Subcutaneous abdominal adipose tissue (tissue), 5 donors: Measurements from ENCODE around the gene PRKACB.

Source experiments
- H3K27ac ChIP-seq: one replicate; pipeline ENCODE4 v1.7.0; 2013; ENCODE audit warnings: low read depth, mild to moderate bottlenecking, inconsistent platforms, low read length, moderate library complexity
- H3K27me3 ChIP-seq, 5 donors: one replicate each; pipeline ENCODE4 v1.7.0; 2013; ENCODE audit warnings: low read length in 5 of 5, inconsistent platforms in 1 of 5; ENCODE audit not compliant: control insufficient read depth in 5 of 5, insufficient read depth in 4 of 5
- H3K36me3 ChIP-seq, 5 donors: one replicate each; pipeline ENCODE4 v1.7.0; 2013; ENCODE audit warnings: low read length in 5 of 5; ENCODE audit not compliant: control insufficient read depth in 5 of 5, insufficient read depth in 5 of 5
- H3K4me1 ChIP-seq, 5 donors: one replicate each; pipeline ENCODE4 v1.7.0; 2013; ENCODE audit warnings: low read length in 5 of 5, mild to moderate bottlenecking in 3 of 5, moderate library complexity in 1 of 5; ENCODE audit not compliant: control insufficient read depth in 5 of 5, insufficient read depth in 5 of 5
- H3K4me3 ChIP-seq, 5 donors: one replicate each; pipeline ENCODE4 v1.7.0; 2013; ENCODE audit warnings: low read length in 5 of 5, low read depth in 1 of 5
- H3K9ac ChIP-seq, 5 donors: one replicate each; pipeline ENCODE4 v1.7.0; 2013; ENCODE audit warnings: low read length in 5 of 5, mild to moderate bottlenecking in 4 of 5, moderate library complexity in 3 of 5
- H3K9me3 ChIP-seq, 5 donors: one replicate each; pipeline ENCODE4 v1.7.0; 2013; ENCODE audit warnings: low read length in 5 of 5; ENCODE audit not compliant: control insufficient read depth in 5 of 5
- donor health status: healthy.
- donor health status: healthy.
- donor health status: healthy.
- donor health status: healthy.
- donor health status: healthy.

The PRKACB gene

GRCh38 chr1:84152649-84153056 is 8.6 kb downstream of the PRKACB start:
- Histone ChIP-seq H3K27ac (no peak overlapping the region), H3K27me3 (no peaks in the 10 kb centered on the region), H3K36me3 (no peaks in the 10 kb centered on the region), H3K9ac (no peak overlapping the region), H3K9me3 (no peaks in the 10 kb centered on the region), H3K4me1 (peaks cover 0 to 5% (median 0%) of the 10 kb centered on the region in 5 donors), H3K4me3 (no peak overlapping the region)

- no peaks in the 10 kb centered on the region for H3K9me3 ChIP-seq
- no peak overlapping the region for H3K9ac ChIP-seq
- H3K36me3 ChIP-seq: no peaks in the 10 kb centered on the region
- H3K27me3 ChIP-seq: no peaks in the 10 kb centered on the region
- H3K4me1 ChIP-seq: peaks cover 0 to 5% (median 0%) of the 10 kb centered on the region in 5 donors
- H3K27ac ChIP-seq: no peak overlapping the region
- no peak overlapping the region for H3K4me3 ChIP-seq
Measured at GRCh38 chr1:84155517-84155916, 11.4 kb downstream of the PRKACB start.

GRCh38 chr1:84156210-84156621 is 12.1 kb downstream of the PRKACB start:
- Histone ChIP-seq H3K9ac (no peak overlapping the region), H3K36me3 (no peaks in the 10 kb centered on the region), H3K4me3 (no peak overlapping the region), H3K27ac (no peak overlapping the region), H3K4me1 (peaks cover 0 to 5% (median 0%) of the 10 kb centered on the region in 5 donors), H3K9me3 (no peaks in the 10 kb centered on the region), H3K27me3 (no peaks in the 10 kb centered on the region)

GRCh38 chr1:84159533-84160240 is 15.6 kb downstream of the PRKACB start:
- Histone ChIP-seq H3K4me3 (no peak overlapping the region), H3K9ac (no peak overlapping the region), H3K36me3 (no peaks in the 10 kb centered on the region), H3K4me1 (peaks cover 0 to 16% (median 6%) of the 10 kb centered on the region in 5 donors), H3K27ac (no peak overlapping the region), H3K9me3 (no peaks in the 10 kb centered on the region), H3K27me3 (no peaks in the 10 kb centered on the region)

DNA sequence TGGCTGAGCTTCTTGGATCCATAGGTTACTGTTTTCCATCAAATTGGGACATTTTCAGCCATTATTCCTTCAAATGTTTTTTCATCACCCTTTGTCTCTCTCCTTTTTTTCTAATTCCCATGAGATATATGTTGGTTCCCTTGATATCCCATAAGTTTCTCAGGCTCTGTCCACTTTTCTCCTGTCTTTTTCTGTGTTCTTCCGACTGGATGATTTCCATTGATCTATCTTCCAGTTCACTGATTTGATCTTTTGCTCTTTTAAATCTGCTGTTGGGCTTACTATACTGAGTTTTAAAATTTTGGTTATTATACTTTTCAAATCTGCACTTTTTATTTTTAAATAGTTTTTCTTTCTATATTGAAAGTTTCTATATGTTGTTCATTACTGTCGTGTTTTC is 18.2 kb downstream of the PRKACB start:
- H3K9me3 ChIP-seq: no peaks in the 10 kb centered on the region
- peaks cover 0 to 13% (median 2%) of the 10 kb centered on the region in 5 donors for H3K4me1 ChIP-seq
- H3K9ac ChIP-seq: no peak overlapping the region
- no peak overlapping the region for H3K27ac ChIP-seq
- no peaks in the 10 kb centered on the region for H3K36me3 ChIP-seq
- no peaks in the 10 kb centered on the region for H3K27me3 ChIP-seq
- H3K4me3 ChIP-seq: no peak overlapping the region

DNA sequence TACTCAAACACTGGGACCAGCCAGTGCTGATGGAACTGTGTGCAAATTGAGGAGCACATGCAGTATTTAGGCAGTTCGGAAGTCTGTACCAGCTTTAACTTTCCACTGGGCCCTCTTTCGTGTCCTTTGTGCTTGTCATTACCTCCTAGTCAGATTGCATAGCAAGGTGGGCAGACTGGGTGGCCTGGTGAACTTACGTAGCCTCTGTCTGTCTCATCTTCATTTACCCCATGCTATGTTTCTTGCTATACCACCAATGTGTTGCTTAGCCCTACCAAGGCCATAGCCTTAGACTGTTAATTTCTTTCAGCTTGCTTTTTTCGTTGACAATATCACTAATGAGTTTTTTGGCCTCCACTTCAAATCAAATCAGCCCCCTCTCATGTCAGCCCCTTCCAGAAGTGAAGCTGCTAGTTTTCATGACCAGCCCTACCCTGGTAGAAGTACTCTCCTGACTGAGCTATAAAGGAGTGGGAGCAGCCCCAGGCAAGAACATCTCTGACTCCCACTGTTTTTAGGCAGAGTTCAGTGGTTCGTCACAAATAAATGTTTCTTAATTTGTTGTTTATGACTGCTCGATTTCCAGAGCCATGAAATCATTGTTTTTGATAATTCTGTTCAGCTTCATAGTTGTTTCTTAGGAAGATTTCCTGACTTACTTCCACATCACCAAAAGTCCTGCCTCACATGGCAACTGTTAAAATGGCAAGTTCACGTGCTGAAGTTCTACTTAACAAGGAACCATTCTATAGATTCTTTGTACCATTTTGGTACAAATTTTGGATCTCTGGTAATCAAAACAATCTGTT is 19.3 kb downstream of the PRKACB start:
- H3K27ac ChIP-seq: no peak overlapping the region
- H3K4me3 ChIP-seq: peak overlapping the region in 1 of 5 donors; percentile 12
- no peaks in the 10 kb centered on the region for H3K36me3 ChIP-seq
- peaks cover 0 to 13% (median 2%) of the 10 kb centered on the region in 5 donors for H3K4me1 ChIP-seq
- no peaks in the 10 kb centered on the region for H3K9me3 ChIP-seq
- no peaks in the 10 kb centered on the region for H3K27me3 ChIP-seq
- no peak overlapping the region for H3K9ac ChIP-seq

- Histone ChIP-seq H3K36me3 (no peaks in the 10 kb centered on the region), H3K4me1 (peaks cover 0 to 13% (median 2%) of the 10 kb centered on the region in 5 donors), H3K9me3 (no peaks in the 10 kb centered on the region), H3K9ac (no peak overlapping the region), H3K4me3 (peak overlapping the region in 2 of 5 donors; percentile 12 to 20), H3K27me3 (no peaks in the 10 kb centered on the region), H3K27ac (no peak overlapping the region)
Measured at GRCh38 chr1:84164161-84164560, 20.1 kb downstream of the PRKACB start.

DNA sequence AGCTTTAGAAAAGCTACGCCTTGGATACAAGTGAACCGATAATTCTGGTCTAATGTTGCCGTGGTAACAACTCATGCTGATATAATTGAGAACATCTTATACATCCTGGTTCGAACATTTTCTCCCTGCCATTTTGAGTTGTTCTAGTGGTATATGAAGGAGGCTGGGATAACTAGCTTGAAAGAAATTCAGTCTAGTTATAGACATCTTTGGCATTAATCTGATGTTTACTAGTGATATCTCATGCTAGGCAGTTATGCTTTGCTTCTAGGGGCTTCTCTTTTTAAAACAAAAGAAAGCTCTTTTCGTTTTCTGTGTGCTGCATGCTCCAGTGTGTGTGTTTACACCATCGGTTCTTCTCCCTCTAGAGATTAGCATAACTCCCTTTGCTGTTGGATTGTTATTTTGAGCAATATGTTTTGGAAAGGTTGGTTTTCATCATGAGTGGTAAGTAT is 20.5 kb downstream of the PRKACB start:
- Histone ChIP-seq H3K9ac (no peak overlapping the region), H3K27me3 (no peaks in the 10 kb centered on the region), H3K9me3 (no peaks in the 10 kb centered on the region), H3K4me3 (peak overlapping the region in 2 of 5 donors; percentile 12 to 20), H3K4me1 (peaks cover 0 to 13% (median 2%) of the 10 kb centered on the region in 5 donors), H3K27ac (no peak overlapping the region), H3K36me3 (no peaks in the 10 kb centered on the region)

GRCh38 chr1:84165601-84166000 is 21.5 kb downstream of the PRKACB start:
- Histone ChIP-seq H3K9me3 (no peaks in the 10 kb centered on the region), H3K27ac (no peak overlapping the region), H3K27me3 (no peaks in the 10 kb centered on the region), H3K9ac (no peak overlapping the region), H3K4me3 (no peak overlapping the region), H3K36me3 (no peaks in the 10 kb centered on the region), H3K4me1 (peaks cover 0 to 13% (median 2%) of the 10 kb centered on the region in 5 donors)

DNA sequence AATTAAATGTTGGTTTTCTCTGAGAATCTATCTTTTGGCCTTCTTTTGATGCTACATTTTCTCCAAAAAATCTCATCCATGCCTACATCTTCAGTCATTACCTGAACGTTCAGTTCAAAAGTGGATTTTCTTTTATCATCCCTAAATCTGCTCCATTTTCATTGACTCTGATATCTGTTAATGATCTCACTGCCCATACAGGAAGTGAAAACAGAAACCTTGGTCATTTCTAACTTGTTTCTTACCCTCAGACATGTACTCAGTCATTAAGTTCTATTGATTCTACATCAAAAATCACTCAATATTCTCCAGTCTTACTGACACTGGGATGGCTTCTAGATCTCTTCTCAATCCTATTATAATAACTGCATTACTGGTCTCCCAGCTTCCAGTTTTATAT is 22.7 kb downstream of the PRKACB start:
- H3K9ac ChIP-seq: no peak overlapping the region

More for the DNA sequence above, 22.7 kb downstream of the PRKACB start:
- Histone ChIP-seq H3K4me3 (no peak overlapping the region), H3K27ac (no peak overlapping the region), H3K27me3 (no peaks in the 10 kb centered on the region), H3K9me3 (no peaks in the 10 kb centered on the region), H3K36me3 (no peaks in the 10 kb centered on the region), H3K4me1 (peaks cover 0 to 13% (median 2%) of the 10 kb centered on the region in 5 donors)
